ENCODE data around the gene CD36. TPM values are rescaled to one million over a fixed set of nuclear protein-coding genes. Genes with fewer than 3 reads are reported as not detected.

Gene CD36
- total RNA-seq, 1 experiment from 2014 or later, result 0.28 TPM

GRCh38 chr7:80654887-80655340, 16.5 kb downstream of the CD36 start:
- Histone ChIP-seq H3K27me3 (ENCODE audit: insufficient read depth, low read length) (no peaks in the 10 kb centered on the region), H3K4me1 (ENCODE audit: insufficient read depth, low read length) (no peaks in the 10 kb centered on the region), H2AK5ac (ENCODE audit: insufficient read length, low read length) (no peak overlapping the region), H3K18ac (ENCODE audit: insufficient read length, low read depth, low read length) (no peak overlapping the region), H3K4me2 (ENCODE audit: insufficient read depth, insufficient read length, low read length) (no peak overlapping the region), H4K91ac (ENCODE audit: insufficient read length, low read depth, low read length) (no peak overlapping the region), H2BK120ac (ENCODE audit: low read depth, low read length, poor library complexity, severe bottlenecking) (no peak overlapping the region), H3K79me2 (ENCODE audit: insufficient read depth, low read length) (no peaks in the 10 kb centered on the region), H2AFZ (ENCODE audit: low read length) (no peak overlapping the region), H2BK12ac (ENCODE audit: insufficient read length, low read depth, low read length) (no peak overlapping the region), H2BK15ac (ENCODE audit: low read depth, low read length) (no peak overlapping the region), H3K56ac (ENCODE audit: insufficient read length, low read depth, low read length) (no peak overlapping the region), H4K8ac (replicated peaks; ENCODE audit: insufficient read length, low read depth, low read length) (no peak overlapping the region), H3K9ac (ENCODE audit: extremely low read depth, insufficient read length, low read length) (no peak overlapping the region), H3K9me3 (ENCODE audit: control insufficient read depth, low read depth, low read length) (no peaks in the 10 kb centered on the region), H3K23ac (ENCODE audit: insufficient read length, low read depth, low read length) (no peak overlapping the region), H3K14ac (ENCODE audit: insufficient read depth, low read length) (no peak overlapping the region), H3K79me1 (ENCODE audit: insufficient read depth, low read depth, low read length, poor library complexity, severe bottlenecking) (no peaks in the 10 kb centered on the region), H2BK20ac (ENCODE audit: low read depth, low read length, poor library complexity, severe bottlenecking) (no peak overlapping the region), H3T11ph (ENCODE audit: low read length) (no peak overlapping the region), H3K23me2 (ENCODE audit: insufficient read length, low read depth, low read length, poor library complexity, severe bottlenecking) (no peaks in the 10 kb centered on the region), H4K20me1 (ENCODE audit: control insufficient read depth, insufficient read depth, insufficient read length) (no peaks in the 10 kb centered on the region), H3K4ac (ENCODE audit: low read depth, low read length) (no peak overlapping the region), H2BK5ac (ENCODE audit: insufficient read length, low read length) (no peak overlapping the region), H4K5ac (ENCODE audit: insufficient read length, low read depth, low read length) (no peak overlapping the region), H3K27ac (ENCODE audit: insufficient read length, low read depth, low read length) (no peak overlapping the region)
- H3K27me3 Mint-ChIP-seq (ENCODE audit: low read depth), result no peaks in the 10 kb centered on the region
- no peaks in the 10 kb centered on the region for H3K9me3 Mint-ChIP-seq
- H3K27ac Mint-ChIP-seq, result no peak overlapping the region
- no peaks in the 10 kb centered on the region for H3K36me3 Mint-ChIP-seq (ENCODE audit: insufficient read depth in 1 of 3, low read depth in 3 of 3)
- DNase-seq, result no peak
- WGBS (ENCODE audit: extremely low coverage, insufficient read length, low lambda C conversion rate), result no CpG with 5 or more reads among the region's 2 CpGs
- TF ChIP-seq CTCF (conservative IDR thresholded peaks at IDR 0.05), result no peak
- H3K4me1 Mint-ChIP-seq, result no peaks in the 10 kb centered on the region
- H3K4me3 Mint-ChIP-seq, result no peak overlapping the region

Data from H9 (cell line).